SW 1271 (cell line): ENCODE data around the gene FCGR2B.
"Not testable (repeated sequence)": the region's sequence is repeated elsewhere in the genome, so short reads cannot be mapped to it uniquely, and the experiment has no call there.

Source experiments
- DNase-seq, 2 experiments: peaks; one replicate each; lab custom pipeline; 2025; lab: John Stamatoyannopoulos, UW

The FCGR2B gene

DNA sequence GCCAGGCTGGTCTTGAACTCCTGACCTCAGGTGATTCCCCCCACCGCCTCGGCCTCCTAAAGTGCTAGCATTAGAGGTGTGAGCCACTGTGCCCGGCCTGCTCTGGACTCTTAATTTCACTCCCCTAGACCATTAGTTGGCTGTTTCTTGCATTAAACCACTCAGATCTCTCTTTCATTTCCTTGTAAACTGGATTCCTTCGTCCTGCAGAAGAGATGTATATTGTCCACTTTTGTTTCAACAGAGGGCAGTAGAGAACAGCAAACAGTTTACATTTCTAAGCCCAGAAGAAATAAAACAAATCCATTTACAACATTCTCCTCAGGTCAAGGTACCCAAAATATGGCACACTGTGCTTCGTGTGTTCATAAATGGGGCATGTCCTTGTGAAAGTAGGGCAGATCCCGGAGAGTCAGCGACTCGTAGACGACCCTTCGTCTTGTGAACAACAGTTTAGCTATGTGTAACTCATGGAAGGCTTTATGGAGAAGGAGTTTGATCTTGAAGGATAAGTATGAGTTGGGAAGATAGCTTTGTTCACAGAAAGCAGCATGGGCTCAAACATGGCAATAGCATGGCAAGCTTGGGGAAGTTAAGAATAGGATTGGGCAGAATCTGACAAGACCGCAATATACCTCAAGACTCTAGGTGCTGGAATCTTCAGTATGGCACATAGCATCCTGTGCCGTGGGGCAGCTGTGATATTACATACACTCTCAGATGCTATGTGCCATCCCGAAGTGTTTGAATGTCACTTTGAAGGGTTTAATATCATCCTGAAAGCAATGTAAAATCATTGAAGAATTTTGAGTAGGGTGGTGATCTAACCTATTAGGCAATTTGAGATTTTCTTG is 15.2 kb upstream of the FCGR2B start:
- peak in 1 of 2 experiments; percentile 3 for DNase-seq

DNA sequence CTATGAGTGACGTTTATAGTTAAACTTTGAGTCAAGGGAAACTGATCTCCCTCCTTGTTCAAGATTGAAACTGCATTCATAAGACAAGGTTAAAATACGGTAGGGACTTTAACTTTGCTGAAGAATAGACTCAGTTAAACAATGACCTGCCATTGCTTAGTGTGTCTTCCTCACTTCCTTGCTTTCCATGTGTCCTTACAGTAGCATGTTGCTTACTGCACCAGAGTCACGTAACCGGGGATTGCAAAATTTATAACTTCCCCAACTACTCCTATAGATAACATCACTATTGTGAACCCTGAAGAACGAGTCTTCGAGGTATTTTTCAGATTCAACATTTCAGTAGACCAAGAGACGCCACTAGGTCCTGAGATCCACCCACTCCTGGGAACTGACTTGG is 9.4 kb upstream of the FCGR2B start:
- DNase-seq, result not testable (repeated sequence)

DNA sequence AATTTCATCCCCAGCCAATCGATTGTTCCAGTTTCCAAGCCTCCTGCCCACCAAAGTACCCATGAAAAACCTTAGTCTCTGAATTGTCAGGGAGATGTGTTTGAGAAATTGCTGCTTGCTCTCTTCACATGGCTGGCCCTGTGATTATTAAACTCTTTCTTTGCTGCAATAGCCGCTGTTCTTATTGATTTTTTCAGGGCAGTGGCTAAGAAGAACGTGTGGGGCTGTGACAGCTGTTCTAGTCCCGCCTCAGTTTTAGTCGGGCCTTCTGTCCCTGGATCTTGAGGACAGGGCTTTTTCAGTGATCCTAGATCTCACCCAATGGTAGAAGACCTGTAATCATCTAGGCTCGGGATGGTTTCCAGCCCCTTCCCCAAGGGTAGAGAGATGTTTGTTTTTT is 9.0 kb upstream of the FCGR2B start:
- not testable (repeated sequence) for DNase-seq

DNA sequence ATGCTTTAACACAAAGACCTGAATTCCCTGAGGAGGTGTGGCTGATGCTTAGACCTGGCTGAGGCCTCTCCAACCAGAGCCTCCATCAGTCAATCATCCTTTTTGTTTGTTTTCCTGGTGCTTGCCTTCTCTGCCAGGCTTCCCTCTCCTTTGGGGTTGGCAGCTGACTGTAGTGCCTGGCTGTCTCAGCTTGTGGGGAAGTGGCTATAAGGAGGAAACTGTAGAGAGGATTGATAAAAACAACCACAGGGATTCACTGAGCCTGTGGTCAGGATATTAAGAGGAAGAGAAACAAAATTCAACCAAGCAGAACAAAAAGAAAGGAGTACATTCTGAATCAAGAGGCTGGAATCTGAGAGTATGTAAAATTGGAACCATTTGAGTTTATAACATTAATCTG is 4.4 kb upstream of the FCGR2B start:
- not testable (repeated sequence) for DNase-seq

DNA sequence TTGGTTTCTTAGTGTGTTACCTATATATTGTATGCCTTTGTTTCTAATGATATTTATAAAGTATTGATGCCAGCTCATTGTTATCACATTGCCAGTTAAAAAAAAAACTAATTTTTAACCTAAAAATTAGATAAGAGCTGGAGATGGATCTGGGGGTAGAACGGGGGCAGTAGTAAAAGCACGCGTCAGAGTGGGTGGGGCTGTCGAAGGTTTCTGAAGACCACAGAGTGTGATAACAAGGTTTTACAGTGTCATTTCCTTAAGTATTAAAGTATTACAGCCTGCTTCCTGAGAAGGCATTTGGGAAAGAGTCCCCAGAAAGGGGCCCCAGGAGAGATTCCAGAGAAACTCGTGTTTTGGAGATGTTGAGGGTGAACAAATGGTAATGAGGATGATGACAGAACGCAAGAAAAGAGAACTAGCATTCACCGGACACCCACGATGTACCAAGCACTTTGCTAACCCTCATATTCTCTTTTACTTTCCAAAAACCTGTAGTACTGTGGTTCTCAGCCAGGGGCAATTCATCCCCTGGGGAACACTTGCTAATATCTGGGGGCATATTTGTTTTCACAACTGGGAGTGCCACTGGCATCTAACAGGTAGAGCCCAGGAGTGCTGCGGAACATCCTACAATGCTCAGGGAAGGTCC is 1.2 kb upstream of the FCGR2B start:
- DNase-seq, result not testable (repeated sequence)

DNA sequence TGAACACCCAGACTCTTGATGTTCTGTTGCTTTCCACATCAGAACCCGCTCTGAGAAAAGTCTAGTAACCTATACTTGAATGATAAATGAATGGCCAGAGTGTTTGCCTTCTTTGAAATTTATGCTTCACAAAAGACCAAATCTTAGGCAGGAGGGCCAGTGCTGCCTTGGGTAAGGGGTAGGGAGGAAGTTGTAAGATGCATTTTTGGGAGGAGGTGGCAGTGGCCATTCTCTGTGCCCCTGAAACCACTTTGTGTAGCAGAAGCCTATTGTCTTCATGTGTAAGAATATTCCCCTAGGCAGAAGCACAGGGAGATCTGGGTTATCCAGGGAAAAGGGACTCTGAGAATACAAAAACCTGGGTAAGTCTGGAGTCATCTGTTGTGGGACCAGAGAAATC is 626 bp downstream of the FCGR2B start:
- not testable (repeated sequence) for DNase-seq

DNA sequence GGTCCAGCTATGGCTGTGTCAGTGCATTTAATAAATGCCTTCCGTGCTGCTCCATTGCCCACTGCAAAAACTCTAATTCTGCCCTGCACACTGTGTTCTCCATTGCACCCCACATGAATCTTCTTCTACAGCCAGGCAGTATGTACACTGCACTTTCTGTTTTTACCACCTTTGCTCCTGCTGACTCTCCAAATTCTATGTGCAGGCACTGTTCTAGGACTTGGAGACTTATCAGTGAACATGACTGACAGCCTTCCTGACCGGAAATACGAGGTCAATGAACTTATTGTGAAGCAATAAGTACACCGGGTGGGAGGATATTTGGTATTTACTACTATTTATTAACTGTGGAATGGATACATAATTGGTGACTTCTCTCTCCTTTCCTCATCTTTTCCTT is 1.7 kb downstream of the FCGR2B start:
- DNase-seq, result not testable (repeated sequence)

DNA sequence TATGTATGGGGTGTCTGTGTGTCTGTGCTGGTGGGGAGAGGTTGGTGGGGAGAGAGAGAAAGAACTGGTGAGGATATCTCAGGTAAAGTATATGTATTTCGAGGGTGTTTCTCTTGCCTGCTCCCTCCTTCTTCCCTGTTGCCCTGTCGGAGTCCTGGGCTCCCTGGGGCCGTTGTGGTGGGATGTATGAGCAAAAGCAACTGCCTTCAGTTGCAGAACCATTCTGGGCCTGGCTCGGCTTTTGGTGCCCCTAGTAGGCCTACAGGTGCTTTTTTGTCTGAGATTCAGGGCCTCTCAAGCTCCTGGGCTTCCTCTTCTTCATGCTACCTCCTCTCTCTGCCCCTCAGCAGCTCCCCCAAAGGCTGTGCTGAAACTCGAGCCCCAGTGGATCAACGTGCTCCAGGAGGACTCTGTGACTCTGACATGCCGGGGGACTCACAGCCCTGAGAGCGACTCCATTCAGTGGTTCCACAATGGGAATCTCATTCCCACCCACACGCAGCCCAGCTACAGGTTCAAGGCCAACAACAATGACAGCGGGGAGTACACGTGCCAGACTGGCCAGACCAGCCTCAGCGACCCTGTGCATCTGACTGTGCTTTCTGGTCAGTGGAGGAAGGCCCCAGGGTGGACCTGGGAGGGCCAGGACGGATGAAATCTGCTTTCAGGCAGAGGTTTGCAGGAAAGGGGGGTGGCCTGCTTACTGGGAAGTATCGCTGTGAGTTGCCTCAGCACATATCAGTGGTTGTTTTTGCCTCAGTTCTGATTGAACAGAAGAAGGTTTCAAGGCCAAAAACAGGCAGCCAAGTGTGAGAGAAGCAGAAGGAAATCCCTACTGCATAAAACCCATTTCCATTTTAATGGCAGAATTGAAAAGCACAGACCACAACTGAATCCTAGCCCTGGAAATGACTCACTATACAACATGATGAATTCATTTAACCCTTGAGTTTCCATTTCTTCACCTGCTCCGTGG is 8.4 kb downstream of the FCGR2B start:
- not testable (repeated sequence) for DNase-seq

DNA sequence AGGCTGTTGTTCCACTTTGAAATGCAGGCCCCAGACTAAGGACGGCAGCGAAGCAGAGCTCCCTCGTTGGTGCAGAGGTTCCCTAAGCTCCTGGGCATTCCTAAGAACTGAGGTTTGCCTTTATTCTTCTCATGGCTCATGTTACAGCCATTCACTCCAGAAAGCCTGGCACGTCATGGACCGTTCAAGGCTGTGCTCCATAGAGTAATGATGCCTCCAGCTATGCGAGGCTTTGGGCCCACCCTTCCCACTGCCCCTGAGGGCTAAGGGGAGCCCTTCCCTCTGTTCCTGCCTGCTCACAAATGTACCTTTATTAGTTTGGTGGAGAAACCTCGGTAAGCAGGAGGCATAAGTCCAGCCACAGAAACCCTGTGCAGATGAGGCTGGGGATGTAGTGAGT is 10.5 kb downstream of the FCGR2B start:
- not testable (repeated sequence) for DNase-seq

DNA sequence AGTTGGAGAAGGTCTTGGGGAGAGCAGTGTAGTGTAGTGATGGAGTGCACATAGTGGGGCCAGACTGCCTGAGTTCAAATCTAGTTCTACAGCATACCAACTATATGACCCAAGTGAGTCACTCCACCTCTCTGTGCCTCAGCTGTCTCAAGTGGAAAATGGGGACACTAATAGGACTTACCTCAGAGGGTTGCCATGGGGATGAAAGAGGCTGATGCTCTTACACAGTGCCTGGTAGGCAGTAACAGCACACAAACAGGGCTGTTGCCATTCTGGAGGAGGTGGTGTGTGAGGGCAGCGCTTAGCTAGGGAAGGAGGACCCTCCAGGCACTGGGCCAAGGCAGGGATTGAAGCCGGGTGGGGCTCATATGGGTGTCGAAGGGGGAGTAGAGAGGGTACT is 11.5 kb downstream of the FCGR2B start:
- not testable (repeated sequence) for DNase-seq

DNA sequence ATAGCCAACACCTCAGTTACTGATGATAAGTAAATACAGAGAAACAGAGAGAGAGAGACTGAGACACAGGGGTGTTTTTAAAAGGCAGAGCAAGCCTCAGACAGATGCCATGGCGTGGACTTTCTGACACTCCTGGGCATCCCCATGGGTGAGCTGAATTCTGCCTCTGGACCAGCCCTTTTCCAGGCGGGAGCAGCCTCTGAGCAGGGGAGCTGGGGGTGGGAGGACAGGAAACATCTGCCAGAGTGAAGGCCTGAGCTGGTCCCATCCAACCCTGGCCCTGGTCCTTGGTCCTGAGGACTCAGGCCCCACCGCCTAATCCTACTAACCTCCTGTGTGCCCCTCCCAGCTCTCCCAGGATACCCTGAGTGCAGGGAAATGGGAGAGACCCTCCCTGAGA is 12.0 kb downstream of the FCGR2B start:
- DNase-seq, result not testable (repeated sequence)

DNA sequence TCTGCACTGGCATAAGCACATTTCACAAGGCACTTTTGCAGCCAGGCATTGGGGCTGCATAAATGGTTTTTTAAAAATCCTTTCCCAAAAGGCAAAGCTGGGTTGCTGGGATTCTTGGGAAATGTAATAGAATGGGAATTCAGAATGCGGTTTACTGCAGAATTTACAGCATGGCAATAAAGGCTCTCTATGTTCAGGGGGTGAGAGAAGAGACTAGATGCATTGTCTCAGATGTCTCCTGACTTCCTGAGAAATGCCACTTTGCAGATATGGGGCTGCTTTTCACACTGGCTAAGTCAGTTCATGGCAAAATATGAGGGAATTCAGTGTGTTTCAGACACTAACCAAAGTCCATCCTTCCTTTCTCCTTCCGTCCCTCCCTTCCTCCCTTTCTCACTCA is 13.5 kb downstream of the FCGR2B start:
- no peak for DNase-seq

DNA sequence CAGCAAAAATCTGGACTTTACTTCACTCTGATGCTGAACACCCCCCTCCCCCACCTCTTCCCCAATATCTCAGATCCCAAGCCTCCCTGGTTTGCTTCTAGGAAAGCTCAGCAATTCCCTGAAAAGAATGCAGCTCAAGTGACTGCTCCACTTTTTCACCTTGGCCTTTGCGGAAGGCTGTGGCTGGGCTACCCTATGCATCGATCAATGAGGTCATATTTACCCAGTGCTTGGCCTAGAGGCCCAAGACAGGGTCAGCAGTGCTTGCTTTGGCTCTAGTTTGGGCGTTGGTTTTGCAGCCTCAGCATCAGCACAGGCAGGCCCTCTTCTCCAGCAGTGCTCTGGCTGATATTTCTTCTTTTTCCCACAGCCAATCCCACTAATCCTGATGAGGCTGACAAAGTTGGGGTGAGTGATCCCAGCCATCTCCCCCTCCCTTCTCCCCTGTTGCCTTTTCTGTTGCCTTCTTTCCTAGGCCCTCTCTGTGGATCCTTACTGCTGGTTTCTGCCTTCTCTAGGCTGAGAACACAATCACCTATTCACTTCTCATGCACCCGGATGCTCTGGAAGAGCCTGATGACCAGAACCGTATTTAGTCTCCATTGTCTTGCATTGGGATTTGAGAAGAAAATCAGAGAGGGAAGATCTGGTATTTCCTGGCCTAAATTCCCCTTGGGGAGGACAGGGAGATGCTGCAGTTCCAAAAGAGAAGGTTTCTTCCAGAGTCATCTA is 14.2 kb downstream of the FCGR2B start:
- no peak for DNase-seq

DNA sequence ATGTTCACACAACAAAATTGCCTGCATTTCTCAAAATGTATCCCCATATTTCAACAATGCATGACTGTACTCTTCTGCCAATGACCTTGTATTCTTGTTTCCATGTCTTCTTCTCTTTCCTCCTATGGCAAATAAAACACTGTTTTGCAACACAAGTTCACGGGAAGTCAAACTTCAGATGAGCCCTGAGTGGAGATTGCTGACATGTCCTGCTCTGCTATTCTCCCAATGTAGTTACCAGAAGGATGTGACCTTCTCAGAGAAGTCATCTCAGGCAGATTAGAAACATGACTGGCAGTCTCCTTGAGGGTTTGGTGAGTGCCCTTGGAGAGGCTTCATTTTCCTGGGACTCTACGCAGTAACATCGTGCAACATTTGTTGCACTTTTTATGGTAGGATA is 15.6 kb downstream of the FCGR2B start:
- no peak for DNase-seq

DNA sequence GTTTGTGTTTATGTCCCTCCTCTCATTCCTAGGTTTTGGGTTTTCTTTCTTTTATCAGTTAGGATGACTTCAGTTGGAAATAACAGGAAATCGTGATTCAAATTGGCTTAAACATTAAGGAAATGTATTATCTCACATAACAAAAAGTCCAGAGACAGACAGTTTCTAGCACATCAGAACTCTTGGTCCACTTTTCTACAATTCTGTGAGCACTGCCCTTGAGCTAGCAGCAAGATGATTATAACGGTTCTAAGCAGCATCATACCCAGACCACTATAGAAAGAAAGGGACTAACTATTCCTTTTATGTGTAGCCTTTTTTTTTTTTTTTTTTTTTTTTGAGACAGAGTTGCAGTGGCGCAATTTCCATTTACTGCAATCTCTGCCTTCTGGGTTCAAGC is 18.9 kb downstream of the FCGR2B start:
- no peak for DNase-seq

DNA sequence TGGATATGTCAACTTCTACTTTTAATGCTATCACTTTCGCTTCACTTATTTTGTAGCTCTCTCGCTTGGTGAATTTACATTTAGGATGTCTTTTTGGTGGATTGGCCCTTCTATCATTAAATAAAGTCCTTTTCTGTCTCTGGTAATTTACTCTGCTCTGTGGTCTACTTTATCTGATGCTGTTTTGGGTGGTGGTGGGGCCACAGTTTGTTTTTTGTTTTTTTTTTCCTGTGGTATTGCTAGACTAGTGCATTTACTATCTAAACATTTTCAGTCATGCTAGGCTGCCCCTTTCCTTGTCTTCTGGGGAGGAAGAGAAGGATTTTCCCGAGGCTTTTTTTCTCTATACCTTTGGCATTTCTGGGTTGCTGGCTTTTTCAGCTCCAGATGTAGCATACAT is 26.0 kb downstream of the FCGR2B start:
- no peak for DNase-seq

DNA sequence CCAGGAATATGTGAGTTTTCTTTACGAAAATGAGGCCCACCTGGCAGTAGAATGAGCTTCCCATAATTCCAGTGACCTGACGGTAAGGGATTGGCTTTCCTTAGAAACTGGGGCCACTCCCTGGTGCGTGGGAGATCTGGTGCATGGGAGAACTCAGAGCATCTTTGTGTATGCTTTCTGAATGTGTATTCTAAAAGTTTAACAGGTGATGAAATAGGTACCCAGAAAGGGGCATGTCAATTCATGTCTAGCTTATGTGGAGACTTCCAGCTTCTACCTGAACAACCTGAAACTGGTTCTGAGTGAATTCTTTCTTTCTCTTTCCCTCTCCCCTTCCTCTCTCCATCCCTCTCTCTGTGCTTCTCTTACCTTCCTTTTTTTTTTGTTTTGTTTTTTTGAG is 28.9 kb downstream of the FCGR2B start:
- DNase-seq, result no peak

DNA sequence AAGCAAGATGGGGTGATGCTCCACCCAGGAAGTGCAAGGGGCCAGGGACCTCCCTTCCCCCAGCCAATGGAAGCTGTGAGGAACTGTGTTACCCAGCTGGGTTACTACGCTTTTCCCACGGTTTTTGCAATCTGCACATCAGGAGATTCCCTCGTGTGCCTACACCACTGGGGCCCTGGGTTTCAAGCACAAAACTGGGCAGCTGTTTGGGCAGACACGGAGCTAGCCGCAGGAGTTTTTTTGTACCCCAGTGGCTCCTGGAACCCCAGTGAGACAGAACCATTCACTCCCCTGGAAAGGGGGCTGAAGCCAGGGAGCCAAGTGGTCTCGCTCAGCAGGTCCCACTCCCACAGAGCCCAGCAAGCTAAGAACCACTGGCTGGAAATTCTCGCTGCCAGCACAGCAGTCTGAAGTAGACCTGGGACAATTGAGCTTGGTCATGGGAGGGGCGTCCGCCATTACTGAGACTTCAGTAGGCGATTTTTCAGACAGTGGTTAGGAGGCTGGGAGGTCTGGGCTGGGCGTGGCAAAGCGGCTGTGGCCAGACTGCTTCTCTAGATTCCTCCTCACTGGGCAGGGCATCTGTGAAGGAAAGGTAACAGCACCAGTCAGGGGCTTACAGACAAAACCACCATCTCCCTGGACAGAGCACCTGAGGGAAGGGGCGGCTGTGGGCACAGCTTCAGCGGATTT is 30.2 kb downstream of the FCGR2B start:
- DNase-seq, result not testable (repeated sequence)

DNA sequence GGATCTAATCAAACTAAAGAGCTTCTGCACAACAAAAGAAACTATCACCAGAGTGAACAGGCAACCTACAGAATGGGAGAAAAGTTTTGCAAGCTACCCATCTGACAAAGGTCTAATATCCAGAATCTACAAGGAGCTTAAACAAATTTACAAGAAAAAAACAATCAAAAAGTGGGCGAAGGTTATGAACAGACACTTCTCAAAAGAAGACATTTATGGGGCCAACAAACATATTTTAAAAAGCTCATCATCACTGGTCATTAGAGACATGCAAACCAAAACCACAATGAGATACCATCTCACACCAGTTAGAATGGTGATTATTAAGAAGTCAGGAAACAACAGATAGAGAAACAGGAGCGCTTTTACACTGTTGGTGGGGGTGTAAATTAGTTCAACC is 35.4 kb downstream of the FCGR2B start:
- not testable (repeated sequence) for DNase-seq

DNA sequence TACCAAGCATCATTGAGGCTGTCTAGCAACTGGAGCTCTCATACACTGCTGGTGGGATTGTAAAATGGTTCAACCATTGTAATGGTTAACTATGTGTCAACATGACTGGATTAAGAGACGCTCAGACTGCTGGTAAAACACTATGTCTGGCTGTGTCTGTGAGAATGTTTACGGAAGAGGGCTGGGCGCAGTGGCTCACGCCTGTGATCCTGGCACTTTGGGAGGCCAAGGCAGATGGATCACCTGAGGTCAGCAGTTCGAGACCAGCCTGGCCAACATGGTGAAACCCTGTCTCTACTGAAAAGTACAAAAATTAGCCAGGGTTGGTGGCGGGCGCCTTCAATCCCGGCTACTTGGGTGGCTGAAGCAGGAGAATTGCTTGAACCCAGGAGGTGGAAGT is 39.3 kb downstream of the FCGR2B start:
- no peak for DNase-seq

DNA sequence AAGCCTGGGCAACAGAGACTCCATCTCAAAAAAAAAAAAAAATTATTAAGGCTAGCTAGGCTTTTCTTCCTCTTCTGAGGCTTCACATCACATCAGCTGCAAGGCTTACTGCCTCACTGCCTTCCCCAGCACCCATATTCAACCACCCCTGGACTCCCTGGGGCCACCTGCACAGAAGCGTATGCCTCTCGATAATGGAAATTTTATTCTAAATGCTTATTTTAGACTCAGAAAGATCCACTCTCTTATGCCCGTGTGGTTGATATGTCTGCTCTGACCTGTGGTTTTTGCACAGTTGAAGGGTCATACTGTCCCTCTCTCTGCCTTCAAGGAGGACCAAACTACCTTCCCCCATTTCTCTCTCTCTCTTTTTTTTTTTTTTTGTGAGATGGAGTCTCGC is 42.6 kb downstream of the FCGR2B start:
- DNase-seq, result no peak
